IPS-18a (cell line): ENCODE measurements around the gene SHKBP1.

Source experiments
- H3K27ac ChIP-seq: one replicate; pipeline ENCODE4 v1.5.1; 2013; ENCODE audit warnings: low read length
- H3K27me3 ChIP-seq: one replicate; pipeline ENCODE4 v1.6.1; 2013; ENCODE audit warnings: mild to moderate bottlenecking, low read length; ENCODE audit not compliant: control insufficient read depth, insufficient read depth
- H3K36me3 ChIP-seq: one replicate; pipeline ENCODE4 v1.6.1; 2013; ENCODE audit warnings: low read depth, low read length; ENCODE audit not compliant: control insufficient read depth
- H3K4me1 ChIP-seq: one replicate; pipeline ENCODE4 v1.6.1; 2013; ENCODE audit warnings: low read depth, low read length; ENCODE audit not compliant: control insufficient read depth
- H3K4me3 ChIP-seq: one replicate; pipeline ENCODE4 v1.5.1; 2013; ENCODE audit warnings: low read length
- H3K9ac ChIP-seq: one replicate; pipeline ENCODE4 v1.6.1; 2013; ENCODE audit warnings: mild to moderate bottlenecking, low read length, moderate library complexity
- H3K9me3 ChIP-seq: one replicate; pipeline ENCODE4 v1.6.1; 2013; ENCODE audit warnings: low read depth, low read length; ENCODE audit not compliant: control insufficient read depth

The SHKBP1 gene

GRCh38 chr19:40598121-40598917 lies 21.6 kb downstream of the SHKBP1 start:
- H3K36me3 ChIP-seq = no peaks in the 10 kb centered on the region
- peaks cover 13% of the 10 kb centered on the region for H3K4me1 ChIP-seq
- H3K27me3 ChIP-seq = peaks cover 61% of the 10 kb centered on the region
- H3K4me3 ChIP-seq = peak overlapping the region; percentile 73
- H3K9me3 ChIP-seq = no peaks in the 10 kb centered on the region
- H3K9ac ChIP-seq = peak overlapping the region; percentile 6
- no peak overlapping the region for H3K27ac ChIP-seq

- no peak overlapping the region for H3K9ac ChIP-seq
- peaks cover 61% of the 10 kb centered on the region for H3K27me3 ChIP-seq
- H3K4me3 ChIP-seq = no peak overlapping the region
- H3K27ac ChIP-seq = no peak overlapping the region
- peaks cover 14% of the 10 kb centered on the region for H3K4me1 ChIP-seq
- no peaks in the 10 kb centered on the region for H3K36me3 ChIP-seq
- no peaks in the 10 kb centered on the region for H3K9me3 ChIP-seq
Observed at GRCh38 chr19:40598918-40599307, 22.2 kb downstream of the SHKBP1 start.

GRCh38 chr19:40599331-40599901 lies 22.7 kb downstream of the SHKBP1 start:
- Histone ChIP-seq H3K4me3 (peak overlapping the region; percentile 31), H3K36me3 (no peaks in the 10 kb centered on the region), H3K27me3 (peaks cover 63% of the 10 kb centered on the region), H3K9me3 (no peaks in the 10 kb centered on the region), H3K4me1 (peaks cover 14% of the 10 kb centered on the region), H3K27ac (no peak overlapping the region), H3K9ac (no peak overlapping the region)

GRCh38 chr19:40599902-40600569 lies 23.4 kb downstream of the SHKBP1 start:
- Histone ChIP-seq H3K9me3 (no peaks in the 10 kb centered on the region), H3K27ac (no peak overlapping the region), H3K27me3 (peaks cover 69% of the 10 kb centered on the region), H3K9ac (no peak overlapping the region), H3K4me1 (peaks cover 14% of the 10 kb centered on the region), H3K4me3 (peak overlapping the region; percentile 31), H3K36me3 (no peaks in the 10 kb centered on the region)

GRCh38 chr19:40600570-40601133 lies 24.0 kb downstream of the SHKBP1 start:
- Histone ChIP-seq H3K4me1 (peaks cover 14% of the 10 kb centered on the region), H3K36me3 (no peaks in the 10 kb centered on the region), H3K9me3 (no peaks in the 10 kb centered on the region), H3K27me3 (peaks cover 72% of the 10 kb centered on the region), H3K9ac (no peak overlapping the region), H3K27ac (no peak overlapping the region), H3K4me3 (no peak overlapping the region)

GRCh38 chr19:40601134-40601974 lies 24.7 kb downstream of the SHKBP1 start, which contains the start of gene LTBP4:
LTBP4 (plus strand) TSS chr19:40601369; CDS start chr19:40601388, 19 bp downstream.
- no peak within 1 kb of the TSS for H3K9ac ChIP-seq
- H3K9me3 ChIP-seq = no peaks in the 10 kb centered on the region
- H3K27me3 ChIP-seq = peaks cover 70% of the 10 kb centered on the region
- no peak within 1 kb of the TSS for H3K27ac ChIP-seq
- H3K4me3 ChIP-seq = peak within 1 kb of the TSS; percentile 39
- peaks cover 17% of the 10 kb centered on the region for H3K4me1 ChIP-seq
- no peaks in the 10 kb centered on the region for H3K36me3 ChIP-seq

- Histone ChIP-seq H3K27me3 (peaks cover 74% of the 10 kb centered on the region), H3K9me3 (no peaks in the 10 kb centered on the region), H3K36me3 (no peaks in the 10 kb centered on the region), H3K27ac (no peak overlapping the region), H3K4me3 (peak overlapping the region; percentile 48), H3K9ac (no peak overlapping the region), H3K4me1 (peaks cover 12% of the 10 kb centered on the region)
Observed at GRCh38 chr19:40603071-40603388, 26.4 kb downstream of the SHKBP1 start.

- Histone ChIP-seq H3K4me3 (peak overlapping the region; percentile 48), H3K27ac (no peak overlapping the region), H3K27me3 (peaks cover 80% of the 10 kb centered on the region), H3K4me1 (peaks cover 12% of the 10 kb centered on the region), H3K9ac (no peak overlapping the region), H3K36me3 (no peaks in the 10 kb centered on the region), H3K9me3 (no peaks in the 10 kb centered on the region)
Observed at GRCh38 chr19:40603389-40604170, 26.9 kb downstream of the SHKBP1 start.

GRCh38 chr19:40604171-40604646 lies 27.5 kb downstream of the SHKBP1 start:
- no peaks in the 10 kb centered on the region for H3K36me3 ChIP-seq
- H3K9me3 ChIP-seq = no peaks in the 10 kb centered on the region
- peaks cover 80% of the 10 kb centered on the region for H3K27me3 ChIP-seq
- no peak overlapping the region for H3K9ac ChIP-seq
- no peak overlapping the region for H3K27ac ChIP-seq
- no peak overlapping the region for H3K4me3 ChIP-seq
- H3K4me1 ChIP-seq = peaks cover 12% of the 10 kb centered on the region

- H3K4me1 ChIP-seq = peaks cover 12% of the 10 kb centered on the region
Observed at GRCh38 chr19:40604647-40605215, 28.1 kb downstream of the SHKBP1 start.

More at GRCh38 chr19:40604647-40605215, 28.1 kb downstream of the SHKBP1 start:
- no peaks in the 10 kb centered on the region for H3K36me3 ChIP-seq
- peak overlapping the region; percentile 60 for H3K4me3 ChIP-seq
- peaks cover 80% of the 10 kb centered on the region for H3K27me3 ChIP-seq
- no peak overlapping the region for H3K9ac ChIP-seq
- H3K27ac ChIP-seq = no peak overlapping the region
- H3K9me3 ChIP-seq = no peaks in the 10 kb centered on the region
